Activated gamma-delta T cell (primary cell): ENCODE data around the gene CCT4.
"Not testable (repeated sequence)": the region's sequence is repeated elsewhere in the genome, so short reads cannot be mapped to it uniquely, and the experiment has no call there.

ENCODE experiments used
- DNase-seq: peaks from one replicate; lab custom pipeline; 2025; lab: John Stamatoyannopoulos, UW
- total RNA-seq, 2 donors: gene quantifications; one replicate each; lab custom pipeline; 2026; lab: John Stamatoyannopoulos, UW

CCT4 gene
- 143 to 153 reads per million in 2 donors for total RNA-seq

GRCh38 chr2:61888267-61889055, at the start of gene CCT4:
CCT4 (minus strand) TSS chr2:61888656; CDS start chr2:61888507, 149 bp downstream.
- DNase-seq = peak; percentile 83

- DNase-seq = no peak
Measured at GRCh38 chr2:61937886-61938285, 49.4 kb upstream of the CCT4 start.

GRCh38 chr2:61937098-61937497, 48.6 kb upstream of the CCT4 start:
- DNase-seq = no peak

- no peak for DNase-seq
Measured at GRCh38 chr2:61928826-61929461, 40.5 kb upstream of the CCT4 start.

GRCh38 chr2:61926531-61927477, 38.3 kb upstream of the CCT4 start:
- DNase-seq = no peak

GRCh38 chr2:61924895-61925663, 36.6 kb upstream of the CCT4 start:
- no peak for DNase-seq

GRCh38 chr2:61922714-61923113, 34.3 kb upstream of the CCT4 start:
- no peak for DNase-seq

GRCh38 chr2:61920548-61920947, 32.1 kb upstream of the CCT4 start:
- DNase-seq = no peak

- DNase-seq = not testable (repeated sequence)
Measured at GRCh38 chr2:61914794-61915193, 26.3 kb upstream of the CCT4 start.

- DNase-seq = no peak
Measured at GRCh38 chr2:61911510-61911909, 23.1 kb upstream of the CCT4 start.

- no peak for DNase-seq
Measured at GRCh38 chr2:61910603-61911002, 22.1 kb upstream of the CCT4 start.

- DNase-seq = no peak
Measured at GRCh38 chr2:61909116-61909515, 20.7 kb upstream of the CCT4 start.

- DNase-seq = no peak
Measured at GRCh38 chr2:61906186-61906470, 17.7 kb upstream of the CCT4 start.

- peak; percentile 66 for DNase-seq
Measured at GRCh38 chr2:61905372-61906185, 17.1 kb upstream of the CCT4 start, which contains the start of gene COMMD1. COMMD1 (plus strand) TSS chr2:61905674; CDS start chr2:61905679, 5 bp downstream.

GRCh38 chr2:61900281-61900680, 11.8 kb upstream of the CCT4 start:
- no peak for DNase-seq

- DNase-seq = no peak
Measured at GRCh38 chr2:61898810-61899209, 10.4 kb upstream of the CCT4 start.

- no peak for DNase-seq
Measured at GRCh38 chr2:61887717-61888266, 664 bp downstream of the CCT4 start.

- DNase-seq = no peak
Measured at GRCh38 chr2:61885896-61886603, 2.4 kb downstream of the CCT4 start.

GRCh38 chr2:61882850-61883249, 5.6 kb downstream of the CCT4 start:
- DNase-seq = no peak

GRCh38 chr2:61879351-61879750, 9.1 kb downstream of the CCT4 start:
- not testable (repeated sequence) for DNase-seq
